22Rv1 (cell line): ENCODE results near the gene CARNS1.

Source experiments
- ZFX ChIP-seq: fragments of 450-650 bp; IDR thresholded peaks from 2 replicates; pipeline ENCODE4 v1.6.1; 2017; ENCODE audit warnings: antibody characterized with exemption, borderline replicate concordance
- TF ChIP-seq, protein P1 (sequence below): fragments of 450-650 bp; IDR thresholded peaks from 2 replicates; pipeline ENCODE4 v1.5.1; 2017; ENCODE audit warnings: mild to moderate bottlenecking

DNA sequence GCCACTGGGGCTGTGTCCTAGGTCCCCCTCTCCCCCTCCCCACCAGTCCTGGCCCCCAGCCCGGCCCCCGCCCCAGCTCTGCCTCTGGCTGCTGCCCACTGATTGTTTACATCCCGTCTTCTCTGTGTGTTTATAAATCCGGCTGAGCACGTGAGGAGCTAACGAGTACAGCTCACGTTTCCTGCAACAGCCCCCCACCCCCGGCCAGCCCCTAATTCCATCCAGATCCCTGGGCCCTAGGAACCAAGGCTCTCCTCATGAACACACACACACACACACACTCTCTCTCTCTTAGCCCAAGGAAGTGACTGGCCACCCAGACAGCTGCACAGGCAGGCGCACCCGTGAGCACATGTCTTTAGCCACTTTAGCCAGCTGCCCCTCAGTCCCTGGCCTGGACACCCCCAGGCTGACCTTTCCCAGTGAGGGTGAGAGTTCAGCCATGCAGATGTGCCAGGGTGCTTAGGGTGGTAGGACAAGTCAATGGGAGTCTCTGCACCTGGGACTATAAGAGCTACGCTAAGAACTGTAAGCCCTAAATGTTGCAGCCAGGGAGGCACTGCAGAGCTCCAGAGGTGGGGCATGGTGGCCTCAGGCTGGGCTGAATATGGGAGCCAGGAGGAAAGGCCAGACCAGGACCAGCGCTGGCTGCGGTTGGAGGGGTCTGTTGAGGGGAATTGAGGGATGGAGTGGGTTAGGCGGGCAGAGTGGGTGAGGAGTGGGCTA is 45.0 kb upstream of the CARNS1 start:
- TF ChIP-seq, protein P1, sequence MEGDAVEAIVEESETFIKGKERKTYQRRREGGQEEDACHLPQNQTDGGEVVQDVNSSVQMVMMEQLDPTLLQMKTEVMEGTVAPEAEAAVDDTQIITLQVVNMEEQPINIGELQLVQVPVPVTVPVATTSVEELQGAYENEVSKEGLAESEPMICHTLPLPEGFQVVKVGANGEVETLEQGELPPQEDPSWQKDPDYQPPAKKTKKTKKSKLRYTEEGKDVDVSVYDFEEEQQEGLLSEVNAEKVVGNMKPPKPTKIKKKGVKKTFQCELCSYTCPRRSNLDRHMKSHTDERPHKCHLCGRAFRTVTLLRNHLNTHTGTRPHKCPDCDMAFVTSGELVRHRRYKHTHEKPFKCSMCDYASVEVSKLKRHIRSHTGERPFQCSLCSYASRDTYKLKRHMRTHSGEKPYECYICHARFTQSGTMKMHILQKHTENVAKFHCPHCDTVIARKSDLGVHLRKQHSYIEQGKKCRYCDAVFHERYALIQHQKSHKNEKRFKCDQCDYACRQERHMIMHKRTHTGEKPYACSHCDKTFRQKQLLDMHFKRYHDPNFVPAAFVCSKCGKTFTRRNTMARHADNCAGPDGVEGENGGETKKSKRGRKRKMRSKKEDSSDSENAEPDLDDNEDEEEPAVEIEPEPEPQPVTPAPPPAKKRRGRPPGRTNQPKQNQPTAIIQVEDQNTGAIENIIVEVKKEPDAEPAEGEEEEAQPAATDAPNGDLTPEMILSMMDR: no peak
- TF ChIP-seq ZFX: no peak
